GM23248 (cell line): ENCODE measurements around the gene CHCHD1.

Experiments
- EZH2 ChIP-seq: fragments of 200-600 bp; sonication (generic); IDR thresholded peaks from 2 replicates; pipeline ENCODE4 v1.6.1; 2018; ENCODE audit warnings: antibody characterized with exemption, mild to moderate bottlenecking; ENCODE audit not compliant: insufficient read depth, poor library complexity, severe bottlenecking
- EZH2phosphoT487 ChIP-seq: fragments of 200-600 bp; sonication (generic); IDR thresholded peaks from 2 replicates; pipeline ENCODE4 v1.6.1; 2018; ENCODE audit warnings: antibody characterized with exemption, moderate library complexity, mild to moderate bottlenecking, low read depth; ENCODE audit not compliant: insufficient read depth

DNA sequence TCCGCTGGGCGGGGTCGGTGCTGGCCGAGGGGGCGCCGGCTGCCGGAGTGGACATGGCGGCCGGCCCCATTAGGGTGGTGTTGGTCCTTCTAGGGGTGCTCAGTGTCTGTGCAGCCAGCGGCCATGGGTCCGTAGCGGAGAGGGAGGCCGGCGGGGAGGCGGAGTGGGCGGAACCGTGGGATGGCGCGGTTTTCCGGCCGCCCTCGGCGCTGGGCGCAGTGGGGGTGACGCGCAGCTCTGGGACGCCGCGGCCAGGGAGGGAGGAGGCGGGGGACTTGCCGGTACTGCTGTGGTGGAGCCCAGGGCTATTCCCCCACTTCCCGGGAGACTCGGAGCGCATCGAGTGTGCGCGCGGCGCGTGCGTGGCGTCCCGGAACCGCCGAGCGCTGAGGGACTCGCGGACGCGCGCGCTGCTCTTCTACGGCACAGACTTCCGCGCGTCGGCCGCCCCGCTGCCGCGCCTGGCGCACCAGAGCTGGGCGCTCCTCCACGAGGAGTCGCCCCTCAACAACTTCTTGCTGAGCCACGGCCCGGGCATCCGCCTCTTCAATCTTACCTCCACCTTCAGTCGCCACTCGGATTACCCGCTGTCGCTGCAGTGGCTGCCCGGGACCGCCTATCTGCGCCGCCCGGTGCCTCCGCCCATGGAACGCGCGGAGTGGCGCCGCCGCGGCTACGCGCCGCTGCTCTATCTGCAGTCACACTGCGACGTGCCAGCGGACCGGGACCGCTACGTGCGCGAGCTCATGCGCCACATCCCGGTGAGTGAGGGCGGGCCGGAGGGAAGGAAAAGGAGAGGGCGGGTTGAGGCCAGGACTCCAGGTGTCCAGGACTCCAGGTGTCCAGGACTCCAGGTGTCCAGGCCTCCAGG, 9.3 kb upstream of the CHCHD1 start:
- TF ChIP-seq EZH2phosphoT487: no peak
- TF ChIP-seq EZH2: no peak
